Inflammatory macrophage (primary cell): Measurements from ENCODE around the gene GEMIN5.
"Not testable (repeated sequence)": the region's sequence is repeated elsewhere in the genome, so short reads cannot be mapped to it uniquely, and the experiment has no call there.

Experiments used
- DNase-seq, 2 donors: peaks; one replicate each; pipeline ENCODE4 v3.0.0-alpha.2; 2020 to 2022
- total RNA-seq, 18 experiments: gene quantifications; one replicate each; lab custom pipeline; 2026; ENCODE audit warnings: mixed read lengths in 6 of 18, inconsistent platforms in 2 of 18; lab: John Stamatoyannopoulos, UW

The GEMIN5 gene
- total RNA-seq: 10.4 to 34.9 (median 24.5) reads per million in 18 experiments

- peak; percentile 85 to 89 for DNase-seq
Measured at GRCh38 chr5:154937718-154938466, at the start of gene GEMIN5. Gene GEMIN5 (minus strand): TSS chr5:154938211. CDS start chr5:154938133, 78 bp downstream.

GRCh38 chr5:154986151-154986550 is 48.1 kb upstream of the GEMIN5 start:
- no peak for DNase-seq

- DNase-seq: no peak
Measured at GRCh38 chr5:154984946-154985516, 47.0 kb upstream of the GEMIN5 start.

- DNase-seq: not testable (repeated sequence)
Measured at GRCh38 chr5:154978294-154978693, 40.3 kb upstream of the GEMIN5 start.

- DNase-seq: peak in 1 of 2 donors; percentile 4
Measured at GRCh38 chr5:154977409-154977808, 39.4 kb upstream of the GEMIN5 start.

GRCh38 chr5:154976082-154976481 is 38.1 kb upstream of the GEMIN5 start:
- DNase-seq: not testable (repeated sequence)

- peak in 1 of 2 donors; percentile 18 for DNase-seq
Measured at GRCh38 chr5:154972476-154973080, 34.6 kb upstream of the GEMIN5 start.

- DNase-seq: no peak
Measured at GRCh38 chr5:154971501-154971900, 33.5 kb upstream of the GEMIN5 start.

- DNase-seq: peak in 1 of 2 donors; percentile 3
Measured at GRCh38 chr5:154970759-154971158, 32.7 kb upstream of the GEMIN5 start.

GRCh38 chr5:154968953-154969352 is 30.9 kb upstream of the GEMIN5 start:
- no peak for DNase-seq

- no peak for DNase-seq
Measured at GRCh38 chr5:154967421-154968024, 29.5 kb upstream of the GEMIN5 start.

- no peak for DNase-seq
Measured at GRCh38 chr5:154966874-154967273, 28.9 kb upstream of the GEMIN5 start.

GRCh38 chr5:154966081-154966841 is 28.2 kb upstream of the GEMIN5 start:
- DNase-seq: no peak

- no peak for DNase-seq
Measured at GRCh38 chr5:154962494-154962893, 24.5 kb upstream of the GEMIN5 start.

GRCh38 chr5:154956712-154957111 is 18.7 kb upstream of the GEMIN5 start:
- DNase-seq: no peak

- no peak for DNase-seq
Measured at GRCh38 chr5:154949781-154950180, 11.8 kb upstream of the GEMIN5 start.

GRCh38 chr5:154948313-154948712 is 10.3 kb upstream of the GEMIN5 start:
- no peak for DNase-seq

GRCh38 chr5:154947778-154948177 is 9.8 kb upstream of the GEMIN5 start:
- DNase-seq: no peak

GRCh38 chr5:154945695-154946301 is 7.8 kb upstream of the GEMIN5 start:
- peak in 1 of 2 donors; percentile 3 for DNase-seq

GRCh38 chr5:154944716-154945115 is 6.7 kb upstream of the GEMIN5 start:
- no peak for DNase-seq

GRCh38 chr5:154943527-154943926 is 5.5 kb upstream of the GEMIN5 start:
- no peak for DNase-seq
